ENCODE data around the gene MISP3. TPM values are rescaled to one million over a fixed set of nuclear protein-coding genes. Genes with fewer than 3 reads are reported as not detected.
"Not testable (repeated sequence)": the region's sequence is repeated elsewhere in the genome, so short reads cannot be mapped to it uniquely, and the experiment has no call there.

The MISP3 gene
- total RNA-seq (2014; rRNA removed; shearing (Covaris generic)), result 0.37 and 0.74 TPM in 2 replicates

DNA sequence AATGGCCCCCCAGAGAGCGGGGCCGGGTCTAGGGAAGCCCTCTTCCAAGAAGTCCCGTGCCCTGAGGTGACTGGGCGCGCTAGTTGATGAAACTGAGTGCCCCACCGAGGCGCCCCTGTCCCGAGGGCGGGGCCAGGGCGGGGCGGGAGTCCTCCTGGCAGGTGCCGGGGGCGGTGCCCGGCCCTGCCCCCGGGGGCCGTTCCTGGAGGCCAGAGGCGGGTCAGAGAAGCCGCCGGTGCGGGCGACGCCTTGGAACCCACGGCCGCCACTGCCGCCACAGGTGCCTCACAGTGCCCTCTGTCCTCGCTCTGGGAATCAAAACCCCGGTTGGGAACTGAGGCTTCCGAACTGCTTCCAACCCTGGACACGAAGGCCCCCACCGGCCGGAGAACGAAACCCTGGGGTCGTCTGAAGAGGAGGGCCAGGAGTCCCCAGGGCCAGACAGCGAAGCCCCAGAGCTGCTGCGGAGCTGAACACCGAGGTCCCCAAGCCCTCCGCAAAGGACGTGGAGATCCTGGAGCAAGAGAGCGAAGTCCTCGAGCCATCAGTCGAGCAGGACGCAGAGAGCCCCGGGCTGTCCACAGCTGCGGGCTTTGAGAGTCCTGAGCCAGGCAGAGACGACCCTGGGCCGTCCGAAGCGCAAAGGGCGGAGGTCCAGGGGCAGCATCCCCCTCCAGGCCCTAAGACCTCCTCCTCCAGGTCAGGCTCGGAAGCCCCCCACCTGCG, at the start of gene MISP3:
TSS of gene MISP3 (plus strand) at position 252 of the 726 bp plus-strand sequence. CDS start 524 bp downstream, outside the sequence.
- peak; percentile 45 for DNase-seq (ENCODE audit: low spot score)

GRCh38 chr19:14023404-14024235, 49.0 kb upstream of the MISP3 start:
- DNase-seq (ENCODE audit: low spot score), result peak; percentile 47

DNA sequence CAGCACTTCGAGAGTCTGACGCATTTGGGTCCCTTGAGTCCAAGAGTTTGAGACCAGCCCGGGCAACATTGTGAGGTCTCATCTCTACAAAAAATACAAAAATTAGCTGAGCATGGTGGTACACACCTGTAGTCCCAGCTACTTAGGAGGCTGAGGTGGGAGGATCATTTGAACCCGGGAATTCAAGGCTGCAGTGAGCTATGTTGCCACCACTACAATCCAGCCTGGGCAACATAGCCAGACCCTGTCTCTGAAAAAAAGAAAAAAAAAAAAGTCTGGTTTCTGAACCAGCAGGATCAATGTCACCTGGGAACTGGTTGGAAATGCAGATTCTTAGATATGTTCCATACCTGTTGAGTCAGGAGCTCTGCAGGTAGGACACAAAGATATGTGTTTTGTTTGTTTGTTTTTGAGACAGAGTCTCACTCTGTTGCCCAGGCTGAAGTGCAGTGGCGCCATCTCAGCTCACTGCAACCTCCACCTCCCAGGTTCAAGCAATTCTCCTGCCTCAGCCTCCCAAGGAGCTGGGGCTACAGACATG, 45.9 kb upstream of the MISP3 start:
- not testable (repeated sequence) for DNase-seq (ENCODE audit: low spot score)

DNA sequence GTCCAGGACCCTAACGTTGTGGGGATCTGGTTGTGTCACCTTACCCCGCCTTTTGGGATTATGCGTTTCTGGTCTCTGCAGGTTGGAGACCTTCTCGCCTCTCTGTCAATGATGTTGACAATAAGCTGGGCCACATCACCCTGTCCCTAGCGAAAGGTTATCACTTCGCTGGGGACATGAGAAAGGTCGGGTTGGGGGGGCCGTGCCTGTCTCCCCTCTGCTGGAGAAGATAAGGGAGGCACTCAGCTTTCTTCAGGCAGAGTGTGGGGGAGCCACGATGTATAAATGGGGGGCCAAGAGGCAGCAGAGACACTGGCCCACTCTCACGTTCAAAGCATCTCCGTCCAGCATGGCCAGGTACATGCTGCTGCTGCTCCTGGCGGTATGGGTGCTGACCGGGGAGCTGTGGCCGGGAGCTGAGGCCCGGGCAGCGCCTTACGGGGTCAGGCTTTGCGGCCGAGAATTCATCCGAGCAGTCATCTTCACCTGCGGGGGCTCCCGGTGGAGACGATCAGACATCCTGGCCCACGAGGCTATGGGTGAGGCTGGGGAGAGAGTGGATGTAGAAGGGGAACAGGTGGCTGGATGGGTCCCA, 44.6 kb upstream of the MISP3 start, which contains the start of gene RLN3:
TSS of gene RLN3 (plus strand) at position 293 of the 595 bp plus-strand sequence. CDS start at position 350, 57 bp downstream.
- no peak for DNase-seq (ENCODE audit: low spot score)

DNA sequence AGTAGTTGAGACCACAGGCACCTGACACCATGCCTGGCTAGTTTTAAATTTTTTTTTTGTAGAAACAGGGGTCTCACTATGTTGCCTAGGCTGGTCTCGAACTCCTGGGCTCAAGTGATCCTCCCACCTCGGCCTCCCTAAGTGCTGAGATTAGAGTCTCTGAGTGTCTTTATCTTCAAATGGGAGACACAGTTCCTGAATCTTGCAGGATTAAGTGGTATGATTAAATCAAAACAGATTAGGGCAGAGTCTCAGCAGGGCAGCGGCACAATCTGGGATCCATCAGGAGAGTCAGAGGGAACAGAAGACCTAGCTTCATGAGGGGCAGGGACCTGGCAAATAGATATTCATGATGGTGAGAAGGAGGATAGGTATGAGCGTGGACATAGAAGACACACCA, 43.7 kb upstream of the MISP3 start:
- DNase-seq (ENCODE audit: low spot score), result no peak

GRCh38 chr19:14030997-14031718, 41.4 kb upstream of the MISP3 start:
- no peak for DNase-seq (ENCODE audit: low spot score)

DNA sequence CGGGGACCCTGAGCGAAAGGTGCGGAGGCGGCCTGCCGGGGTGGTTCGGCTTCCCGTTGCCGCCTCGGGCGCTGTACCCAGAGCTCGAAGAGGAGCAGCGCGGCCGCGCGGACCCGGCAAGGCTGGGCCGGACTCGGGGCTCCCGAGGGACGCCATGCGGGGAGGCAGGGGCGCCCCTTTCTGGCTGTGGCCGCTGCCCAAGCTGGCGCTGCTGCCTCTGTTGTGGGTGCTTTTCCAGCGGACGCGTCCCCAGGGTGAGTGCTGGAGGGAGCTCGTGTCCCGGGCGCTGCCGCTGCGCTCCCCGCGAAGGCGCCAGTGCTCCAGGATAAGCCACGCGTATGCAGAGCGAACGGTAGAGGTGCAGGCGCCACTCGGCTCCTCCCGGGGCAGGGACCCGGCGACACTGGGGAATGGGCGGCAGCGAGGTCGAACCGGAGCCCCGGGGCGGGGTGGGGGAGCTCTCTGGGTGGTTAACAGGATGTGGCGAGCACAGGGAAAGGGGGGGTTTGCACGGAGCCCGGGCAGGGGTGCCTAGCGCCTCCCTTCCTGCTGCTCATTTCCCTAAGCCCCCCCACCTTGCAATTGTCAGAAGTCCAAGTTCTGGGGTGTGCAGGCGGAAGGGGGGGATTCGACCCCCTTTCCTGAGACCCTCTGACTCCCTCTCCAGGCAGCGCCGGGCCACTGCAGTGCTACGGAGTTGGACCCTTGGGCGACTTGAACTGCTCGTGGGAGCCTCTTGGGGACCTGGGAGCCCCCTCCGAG, 40.7 kb upstream of the MISP3 start, which contains the start of gene IL27RA:
TSS of gene IL27RA (plus strand) at position 44 of the 762 bp plus-strand sequence. CDS start at position 155, 111 bp downstream.
- peak; percentile 28 for DNase-seq (ENCODE audit: low spot score)

- DNase-seq (ENCODE audit: low spot score), result no peak
Measured at GRCh38 chr19:14033946-14034345, 38.6 kb upstream of the MISP3 start.

- DNase-seq (ENCODE audit: low spot score), result not testable (repeated sequence)
Measured at GRCh38 chr19:14035159-14035558, 37.4 kb upstream of the MISP3 start.

- no peak for DNase-seq (ENCODE audit: low spot score)
Measured at GRCh38 chr19:14035706-14036105, 36.9 kb upstream of the MISP3 start.

DNA sequence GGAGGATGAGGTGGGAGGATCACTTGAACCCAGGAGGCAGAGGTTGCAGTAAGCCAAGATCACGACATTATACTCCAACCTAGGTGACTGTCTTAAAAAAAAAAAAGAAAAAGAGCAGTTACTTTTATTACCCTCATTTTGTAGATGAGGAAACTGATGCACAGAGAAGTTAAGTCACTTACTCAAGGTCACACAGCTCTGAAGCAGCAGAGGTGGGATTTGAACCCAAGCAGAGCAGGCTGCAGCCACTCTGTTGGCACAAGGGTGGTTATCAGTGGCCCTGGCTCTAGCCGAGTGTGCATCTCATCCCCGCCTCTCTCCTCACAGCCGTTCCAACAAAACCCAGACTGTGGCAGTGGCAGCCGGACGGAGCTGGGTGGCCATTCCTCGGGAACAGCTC, 33.4 kb upstream of the MISP3 start:
- DNase-seq (ENCODE audit: low spot score), result no peak

DNA sequence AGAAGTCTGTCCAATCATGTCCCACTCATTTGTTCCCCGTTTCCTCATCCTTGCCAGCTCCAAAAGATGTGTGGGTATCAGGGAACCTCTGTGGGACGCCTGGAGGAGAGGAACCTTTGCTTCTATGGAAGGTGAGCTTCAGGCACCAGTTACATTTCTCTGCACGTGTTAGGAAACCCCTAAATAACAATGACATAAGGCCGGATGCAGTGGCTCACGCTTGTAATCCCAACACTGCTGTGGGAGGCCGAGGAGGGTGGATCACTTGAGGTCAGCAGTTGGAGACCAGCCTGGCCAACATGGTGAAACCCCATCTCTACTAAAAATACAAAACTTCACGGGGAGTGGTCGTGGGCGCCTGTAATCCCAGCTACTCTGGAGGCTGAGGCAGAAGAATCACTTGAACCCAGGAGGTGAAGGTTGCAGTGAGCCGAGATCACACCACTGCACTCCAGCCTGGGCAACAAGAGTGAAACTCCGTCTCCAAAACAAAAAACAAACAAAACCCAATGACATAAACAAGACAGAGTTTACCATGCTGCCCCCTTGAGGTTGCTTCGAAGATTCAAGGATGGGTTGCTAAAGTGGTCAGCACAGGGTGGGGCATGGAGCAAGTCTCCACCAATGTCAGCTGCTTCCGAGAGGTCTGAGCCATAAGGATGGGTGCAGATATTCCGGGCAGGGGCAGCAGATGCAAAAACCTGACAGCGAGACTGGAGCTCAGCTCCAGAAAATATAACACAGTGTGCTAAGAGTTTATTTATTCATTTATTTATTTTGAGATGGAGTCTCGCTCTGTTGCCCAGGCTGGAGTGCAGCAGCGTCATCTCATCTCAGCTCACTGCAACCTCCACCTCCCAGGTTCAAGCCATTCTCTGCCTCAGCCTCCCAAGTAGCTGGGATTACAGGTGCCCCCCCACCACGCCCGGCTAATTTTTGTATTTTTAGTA, 29.7 kb upstream of the MISP3 start:
- peak; percentile 82 for DNase-seq (ENCODE audit: low spot score)

GRCh38 chr19:14047866-14048265, 24.7 kb upstream of the MISP3 start:
- not testable (repeated sequence) for DNase-seq (ENCODE audit: low spot score)

DNA sequence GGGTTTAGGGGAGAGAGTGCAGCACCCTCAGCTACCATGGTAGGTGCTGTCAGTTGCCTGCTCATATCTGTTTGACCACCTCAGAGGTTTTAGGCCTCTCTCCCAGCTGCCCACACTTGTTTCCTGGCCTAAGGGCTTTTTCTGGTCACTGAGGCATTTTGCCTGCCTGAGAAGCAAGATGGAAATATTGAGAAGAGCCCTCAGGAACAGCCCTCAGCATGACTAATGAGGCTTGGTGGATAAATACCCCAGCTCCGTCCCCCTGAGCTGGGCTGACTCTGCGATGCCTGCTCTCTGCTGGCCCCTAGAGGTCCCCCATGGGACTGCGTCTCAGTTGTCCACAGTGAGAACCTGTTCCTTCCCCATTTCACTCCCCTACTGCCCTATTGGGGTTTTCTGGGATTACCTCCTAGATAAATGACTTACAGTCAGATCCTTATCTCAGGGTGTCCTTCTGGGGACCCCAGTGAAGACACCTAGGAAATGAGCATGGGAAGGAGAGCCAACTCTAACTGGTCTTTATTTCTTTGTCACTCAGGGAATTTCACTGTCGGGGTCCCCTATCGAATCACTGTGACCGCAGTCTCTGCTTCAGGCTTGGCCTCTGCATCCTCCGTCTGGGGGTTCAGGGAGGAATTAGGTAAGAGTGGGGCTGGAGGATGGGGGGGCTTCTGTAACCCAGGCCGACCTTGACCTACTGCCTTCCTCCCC, 24.0 kb upstream of the MISP3 start:
- DNase-seq (ENCODE audit: low spot score), result peak; percentile 63

DNA sequence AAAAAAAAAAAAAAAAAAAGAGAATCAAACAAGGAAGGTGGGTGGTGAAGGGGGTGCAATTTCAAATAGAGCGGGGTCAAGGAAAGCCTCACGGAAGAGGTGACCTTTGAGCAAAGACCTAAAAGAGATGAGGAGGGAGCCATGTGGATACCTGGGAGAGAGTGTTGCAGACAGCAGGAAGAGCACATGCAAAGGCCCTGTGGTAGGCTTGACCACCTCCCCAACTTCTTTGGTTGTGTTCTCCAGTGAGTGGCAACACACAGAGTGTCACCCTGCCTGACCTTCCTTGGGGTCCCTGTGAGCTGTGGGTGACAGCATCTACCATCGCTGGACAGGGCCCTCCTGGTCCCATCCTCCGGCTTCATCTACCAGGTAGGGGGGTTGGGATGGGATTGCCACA, 22.1 kb upstream of the MISP3 start:
- no peak for DNase-seq (ENCODE audit: low spot score)

GRCh38 chr19:14050961-14051360, 21.6 kb upstream of the MISP3 start:
- not testable (repeated sequence) for DNase-seq (ENCODE audit: low spot score)

GRCh38 chr19:14051980-14052379, 20.6 kb upstream of the MISP3 start:
- no peak for DNase-seq (ENCODE audit: low spot score)

- DNase-seq (ENCODE audit: low spot score), result no peak
Measured at GRCh38 chr19:14052470-14052869, 20.1 kb upstream of the MISP3 start.

All from HT-29 (cell line).